Measurements from ENCODE around the gene KANSL1.

GRCh38 chr17:46007461-46007965, 185.7 kb downstream of the KANSL1 start:
- TF ChIP-seq POLR2A (IDR thresholded peaks at IDR 0.05; ENCODE audit: low read depth, low read length) (no peak), POLR2AphosphoS5 (IDR thresholded peaks at IDR 0.05; ENCODE audit: low read depth, low read length) (no peak)
